Measurements from ENCODE around the gene ATXN7L1. TPM values are rescaled to one million over a fixed set of nuclear protein-coding genes. Genes with fewer than 3 reads are reported as not detected.

ATXN7L1 gene
- total and polyA plus RNA-seq, 2 of the 13 experiments (the other 11 are each of a cell fraction or from before 2014, with no cell fraction given) = 4.1 to 7.8 TPM

- POLR2A ChIA-PET = no interaction called here
- H3K9me3 ChIP-seq (ENCODE audit: low read length) = no peaks in the 10 kb centered on the region
- ATAC-seq = no peak
- no peaks in the 10 kb centered on the region for H4K20me1 ChIP-seq (ENCODE audit: insufficient read depth, low read length)
- intact Hi-C loops (cut with micrococcal nuclease; ENCODE audit: unreplicated experiment) (no loop called here), in situ Hi-C loops (cut with HindIII; ENCODE audit: extremely low pct_ligation_motif_present, low pct_unique_long_range_greater_than_20kb) (no loop called here)
- no peak overlapping the region for H3K4me2 ChIP-seq (ENCODE audit: low read depth, low read length)
- peaks cover 9 to 26% of the 10 kb centered on the region in 2 experiments for H3K36me3 ChIP-seq (replicated peaks in 1 of 2; ENCODE audit: control insufficient read depth in 1 of 2, insufficient read depth in 2 of 2, low read length in 2 of 2)
- TF ChIP-seq AFF4 (CRISPR knock-in tag; IDR thresholded peaks at IDR 0.05) (no peak), NRL (CRISPR knock-in tag; IDR thresholded peaks at IDR 0.05; ENCODE audit: borderline replicate concordance) (no peak), ZNF660 (CRISPR knock-in tag; IDR thresholded peaks at IDR 0.05; ENCODE audit: borderline replicate concordance, low read depth) (no peak), KDM6A (CRISPR knock-in tag; IDR thresholded peaks at IDR 0.05; ENCODE audit: low read depth) (no peak), MYC (CRISPR knock-in tag; IDR thresholded peaks at IDR 0.05; ENCODE audit: borderline replicate concordance) (no peak), SMAD1 (CRISPR knock-in tag; IDR thresholded peaks at IDR 0.05; ENCODE audit: borderline replicate concordance, low read depth) (no peak), ZNF207 (IDR thresholded peaks at IDR 0.05; ENCODE audit: borderline replicate concordance) (no peak)
- DNase-seq (ENCODE audit: low spot score) = no peak
- FAIRE-seq = no peak
- no peak overlapping the region for H3K27ac ChIP-seq (ENCODE audit: extremely low read length, insufficient read depth, low read length)
- H3K9ac ChIP-seq (ENCODE audit: insufficient read depth, low read depth, low read length) = no peak overlapping the region
- no peaks in the 10 kb centered on the region for H3K79me2 ChIP-seq (ENCODE audit: insufficient read depth, low read length)
- CTCF ChIA-PET (ENCODE audit: low intra/inter-chr PET ratio, low total read pairs) = no interaction called here
- H2AFZ ChIP-seq (ENCODE audit: low read length) = no peak overlapping the region
- H3K4me1 ChIP-seq (ENCODE audit: insufficient read depth, low read length) = no peaks in the 10 kb centered on the region
- 94% methylated on average over 8 of the region's 8 CpGs for WGBS (ENCODE audit: low lambda C conversion rate)
- H3K27me3 ChIP-seq (ENCODE audit: control insufficient read depth in 1 of 2, insufficient read depth in 2 of 2, low read length in 2 of 2) = no peaks in the 10 kb centered on the region
- H3K4me3 ChIP-seq (replicated peaks in 1 of 3; ENCODE audit: insufficient read depth in 1 of 3, low read depth in 2 of 3, low read length in 3 of 3) = no peak overlapping the region
- BruUV-seq (replicated peaks) = no TSS peak
These were observed 238.1 kb downstream of the ATXN7L1 start for GRCh38 chr7:105638334-105638733.
